Measurements from ENCODE around the gene NAALADL2.
"Not testable (repeated sequence)": the region's sequence is repeated elsewhere in the genome, so short reads cannot be mapped to it uniquely, and the experiment has no call there.

The NAALADL2 gene

DNA sequence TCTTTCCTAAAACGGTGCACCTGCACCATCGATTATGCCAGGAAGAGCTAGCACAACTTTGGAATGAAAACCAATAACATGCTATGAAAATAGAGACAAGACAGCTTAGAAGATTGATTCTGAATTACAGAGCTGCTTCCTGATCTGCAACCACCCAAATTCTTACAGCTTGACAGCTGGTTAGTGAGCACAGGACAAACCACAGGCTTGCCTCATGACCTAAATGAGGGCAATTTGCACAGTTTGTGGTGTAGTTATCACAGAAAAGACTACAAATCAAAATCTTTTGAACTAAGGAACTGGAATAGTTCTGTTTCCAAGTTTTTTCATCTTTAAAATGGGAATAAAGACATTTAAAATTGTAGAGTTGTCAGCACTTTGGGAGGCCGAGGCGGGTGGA lies 533.5 kb downstream of the NAALADL2 start:
- DNase-seq = no peak

DNA sequence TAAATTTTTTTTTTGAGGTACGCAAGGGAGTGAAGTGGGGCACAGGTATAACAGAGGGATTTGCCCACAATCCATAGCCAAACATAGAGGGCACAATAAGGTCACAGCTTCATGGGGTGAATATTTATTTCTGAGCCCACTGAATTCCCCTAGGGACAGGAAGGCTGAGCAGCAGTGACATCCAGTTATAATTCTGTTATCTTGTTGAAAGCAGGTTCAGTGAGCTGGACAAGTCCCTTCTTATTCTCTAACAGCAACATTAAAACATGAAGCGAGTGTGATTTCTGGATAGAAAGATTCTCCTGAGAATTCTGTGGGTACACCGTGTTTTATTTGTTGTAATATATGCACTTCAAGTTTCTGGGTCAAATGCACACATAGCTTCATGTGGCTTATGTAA lies 538.2 kb downstream of the NAALADL2 start:
- no peak for DNase-seq

DNA sequence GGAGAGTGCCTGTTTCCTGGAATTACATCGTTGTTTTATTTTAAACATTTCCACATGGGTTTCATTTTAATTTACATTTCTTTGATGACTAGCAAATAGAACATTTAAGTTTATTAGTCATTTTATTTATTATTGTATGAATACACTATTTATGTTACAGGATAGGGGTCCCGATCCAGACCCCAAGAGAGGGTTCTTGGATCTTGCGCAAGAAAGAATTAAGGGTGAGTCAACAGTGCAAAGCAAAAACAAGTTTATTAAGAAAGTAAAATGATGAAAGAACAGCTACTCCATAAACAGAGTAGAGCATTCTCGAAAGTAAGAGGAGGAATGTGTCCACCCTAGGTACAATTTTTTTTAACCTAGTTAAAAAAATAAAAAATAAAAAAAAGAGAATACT lies 539.5 kb downstream of the NAALADL2 start:
- no peak for DNase-seq

DNA sequence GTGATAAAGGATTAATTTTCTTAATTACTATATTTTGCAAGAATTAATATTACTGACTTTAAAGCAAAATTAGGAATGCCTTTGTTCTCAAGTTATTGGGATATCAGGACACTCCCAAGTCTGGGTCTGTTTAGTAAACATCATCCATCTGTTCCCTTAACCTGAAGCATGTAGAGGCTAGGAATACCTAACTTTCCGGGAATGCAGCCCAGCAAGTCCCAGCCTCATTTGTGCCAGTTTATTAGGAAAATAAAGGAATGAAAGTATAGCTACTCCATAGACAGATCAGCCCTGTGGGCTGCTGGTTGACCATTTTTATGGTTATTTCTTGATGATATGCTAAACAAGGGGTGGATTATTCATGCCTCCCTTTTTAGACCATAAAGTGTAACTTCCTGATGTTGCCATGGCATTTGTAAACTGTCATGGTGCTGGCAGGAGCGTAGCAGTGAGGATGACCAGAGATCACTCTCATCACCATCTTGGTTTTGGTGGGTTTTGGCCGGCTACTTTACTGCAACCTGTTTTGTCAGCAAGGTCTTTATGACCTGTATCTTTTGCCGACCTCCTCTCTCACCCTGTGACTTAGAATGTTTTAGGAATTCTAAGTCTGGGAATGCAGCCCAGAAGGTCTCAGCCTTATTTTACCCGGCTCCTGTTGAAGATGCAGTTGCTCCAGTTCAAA lies 540.2 kb downstream of the NAALADL2 start:
- DNase-seq = no peak

DNA sequence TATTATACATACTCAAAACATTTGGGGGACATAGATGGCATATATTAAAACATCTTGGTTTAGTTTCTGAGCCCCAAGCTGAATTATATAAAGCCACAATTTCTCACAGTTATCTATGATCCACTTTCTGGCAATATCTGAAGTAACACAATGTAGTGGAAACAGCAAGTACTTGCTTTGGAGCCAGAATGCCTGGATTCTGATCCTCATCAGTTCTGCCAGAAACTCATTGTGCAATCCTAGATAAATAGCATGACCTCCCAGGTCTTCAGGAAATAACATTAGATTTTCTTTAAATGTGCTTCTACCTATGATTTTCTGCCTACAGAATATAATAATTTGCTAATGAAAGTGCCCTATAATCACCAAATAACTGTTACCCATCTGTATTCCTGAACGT lies 544.9 kb downstream of the NAALADL2 start:
- DNase-seq = no peak

DNA sequence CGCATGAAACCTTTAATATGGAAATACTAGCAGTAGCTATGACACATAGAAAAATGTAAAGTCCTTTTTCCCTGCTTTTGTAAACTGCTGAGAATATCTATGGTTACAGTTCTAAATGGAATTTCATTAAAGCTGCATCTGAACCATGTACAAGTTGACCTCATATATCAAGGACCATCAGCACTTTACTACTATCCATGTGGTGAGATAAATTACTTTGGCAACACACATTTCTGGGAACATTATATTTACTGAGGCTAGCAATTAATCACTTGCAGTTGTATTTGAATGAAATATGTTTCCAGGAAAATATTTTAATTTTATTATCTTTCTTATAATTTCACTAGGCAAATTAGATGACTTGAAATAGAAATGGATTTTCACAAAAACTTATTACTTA lies 545.5 kb downstream of the NAALADL2 start:
- no peak for DNase-seq

DNA sequence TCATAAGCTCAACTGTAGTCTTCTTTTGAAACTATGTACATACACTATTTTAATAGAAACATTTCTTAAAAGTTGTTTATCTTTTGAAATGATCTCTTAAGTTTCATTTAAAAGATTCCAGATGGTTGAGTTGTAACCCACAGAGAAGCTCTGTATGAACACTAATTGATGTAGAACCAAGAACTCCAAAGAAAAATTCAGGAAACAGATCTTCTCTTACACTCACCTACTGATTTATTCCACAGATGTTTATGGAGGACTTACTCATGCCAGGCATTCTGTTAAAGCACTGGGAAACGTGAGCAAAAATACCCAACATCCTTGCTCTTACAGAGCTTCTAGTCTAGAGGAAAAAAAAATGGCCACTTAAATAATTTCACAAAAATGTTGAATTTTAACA lies 551.1 kb downstream of the NAALADL2 start:
- no peak for DNase-seq

DNA sequence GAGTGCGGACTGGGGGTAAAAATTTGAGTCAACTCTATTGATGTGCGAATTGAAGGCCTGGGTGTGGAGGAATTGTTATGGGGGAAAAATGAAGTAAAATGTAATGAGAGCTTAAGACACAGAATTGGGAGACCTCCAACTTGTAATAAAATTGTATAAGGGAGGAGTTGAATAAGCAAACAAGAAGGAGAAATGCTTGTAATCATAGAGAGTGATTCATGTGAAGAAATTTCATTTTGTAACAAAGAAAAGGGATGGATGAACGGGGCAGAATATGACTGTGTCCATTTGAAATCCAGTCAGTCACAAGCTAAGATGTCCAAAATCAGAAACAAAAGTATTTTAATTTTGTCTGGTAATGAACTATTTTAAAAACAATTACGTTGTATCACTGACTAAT lies 552.3 kb downstream of the NAALADL2 start:
- DNase-seq = no peak

DNA sequence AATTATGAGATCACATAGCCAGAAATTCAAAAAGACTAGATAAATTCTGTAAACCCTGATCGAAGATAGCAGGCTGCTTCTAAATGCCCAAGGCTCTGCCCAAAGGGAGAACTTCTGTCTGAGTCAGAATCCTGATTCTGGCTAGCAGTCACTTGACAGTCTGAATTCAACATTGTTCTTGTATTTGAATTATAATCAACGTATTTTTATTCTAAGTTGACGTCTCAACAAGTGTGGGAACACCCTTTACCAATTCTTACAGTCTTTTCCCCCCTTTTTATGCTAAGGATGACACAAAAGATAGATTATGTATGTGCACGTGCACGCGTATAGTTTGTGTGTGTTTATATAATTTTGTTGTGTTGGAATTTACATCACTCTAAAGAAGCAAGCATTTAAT lies 552.8 kb downstream of the NAALADL2 start:
- DNase-seq = no peak

DNA sequence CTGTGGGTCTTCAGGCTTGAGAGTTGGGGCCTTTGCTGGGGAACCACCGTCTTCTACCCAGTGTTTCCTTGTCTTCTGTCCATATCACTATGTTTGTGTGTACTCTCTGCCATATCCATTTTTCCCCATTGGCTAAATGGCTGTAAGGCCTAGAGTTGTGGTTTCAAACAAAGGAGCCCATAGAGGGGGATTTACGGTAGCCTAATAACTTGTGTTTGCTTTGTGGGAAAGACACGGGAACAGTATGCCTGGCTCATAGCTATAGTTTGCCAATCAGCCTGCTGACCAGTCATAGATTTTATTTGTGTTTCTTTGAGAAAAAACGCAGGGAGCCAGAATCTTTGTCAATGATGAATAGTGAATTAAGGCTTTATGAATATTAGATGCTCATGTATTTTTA lies 554.8 kb downstream of the NAALADL2 start:
- no peak for DNase-seq

DNA sequence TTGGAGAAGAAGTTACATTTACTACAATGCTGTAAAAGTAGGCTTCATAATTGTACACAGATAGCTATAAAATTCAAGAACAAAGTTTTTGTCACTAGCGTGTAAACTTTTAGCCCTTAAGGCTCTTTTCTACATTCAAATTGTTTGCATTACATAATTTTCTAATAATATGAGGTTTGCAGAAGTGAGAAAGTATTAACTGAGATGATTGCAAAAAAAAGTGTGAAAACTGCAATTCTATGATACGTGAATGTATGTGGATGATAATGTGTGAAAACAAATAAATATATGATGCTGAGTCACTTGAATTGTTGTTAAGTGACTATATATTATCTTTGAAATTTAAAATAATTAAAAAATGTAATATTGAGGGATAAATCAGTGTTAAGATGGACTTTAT lies 557.5 kb downstream of the NAALADL2 start:
- no peak for DNase-seq

DNA sequence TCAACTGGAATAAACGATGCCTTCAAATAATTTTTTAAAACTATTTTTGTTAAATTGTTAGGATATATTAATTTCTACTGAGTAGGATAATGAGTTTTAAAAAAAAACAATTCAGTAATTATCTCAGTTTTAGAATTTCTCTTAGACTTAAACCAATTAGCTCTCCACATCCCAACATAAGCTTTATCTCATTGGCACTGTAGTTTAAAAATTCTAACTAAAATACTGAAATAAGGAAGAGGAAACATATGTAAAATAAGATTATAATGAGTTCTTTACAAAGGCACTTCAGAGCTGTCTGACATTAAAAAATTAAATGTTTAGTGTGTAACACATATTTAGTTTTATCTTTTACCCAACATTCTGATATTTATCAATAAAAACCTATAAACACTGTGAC lies 558.3 kb downstream of the NAALADL2 start:
- DNase-seq = no peak

DNA sequence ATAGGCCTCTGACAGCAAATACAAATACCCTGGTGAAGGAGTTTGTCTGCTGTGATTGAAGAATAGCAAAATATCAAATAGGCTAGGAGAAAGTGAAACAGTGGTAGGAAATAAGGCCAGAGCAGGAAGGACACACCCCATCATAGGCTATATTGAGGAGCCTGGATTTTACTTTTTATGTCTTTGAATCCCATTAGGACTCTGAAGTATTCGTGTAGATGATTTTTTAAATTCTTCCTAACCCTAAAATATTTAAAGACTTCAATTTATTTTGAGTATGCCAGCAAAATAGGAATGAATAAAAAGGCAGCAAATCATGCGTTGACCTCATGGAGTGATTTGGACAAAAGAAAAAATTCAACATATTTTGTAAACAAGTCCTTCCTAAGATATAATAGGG lies 562.8 kb downstream of the NAALADL2 start:
- DNase-seq = no peak

DNA sequence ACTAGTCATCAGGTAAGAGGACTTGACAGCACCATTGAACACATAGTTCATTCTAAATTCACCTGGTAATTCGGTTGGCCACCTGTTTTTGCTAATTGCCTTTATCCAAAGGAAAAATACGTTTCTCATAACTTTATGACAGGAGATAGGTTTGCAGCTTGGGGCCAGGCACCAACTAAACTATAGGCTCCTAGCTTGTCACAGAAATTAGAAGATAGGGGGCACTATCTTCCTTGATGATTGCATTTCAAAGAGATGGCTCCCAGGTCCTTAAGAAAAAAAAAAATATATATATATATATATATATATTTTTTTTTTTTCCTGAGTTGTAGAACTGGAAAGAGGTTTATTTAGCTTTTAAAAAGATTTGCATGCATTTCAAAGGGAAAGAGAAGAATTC lies 563.6 kb downstream of the NAALADL2 start:
- no peak for DNase-seq

DNA sequence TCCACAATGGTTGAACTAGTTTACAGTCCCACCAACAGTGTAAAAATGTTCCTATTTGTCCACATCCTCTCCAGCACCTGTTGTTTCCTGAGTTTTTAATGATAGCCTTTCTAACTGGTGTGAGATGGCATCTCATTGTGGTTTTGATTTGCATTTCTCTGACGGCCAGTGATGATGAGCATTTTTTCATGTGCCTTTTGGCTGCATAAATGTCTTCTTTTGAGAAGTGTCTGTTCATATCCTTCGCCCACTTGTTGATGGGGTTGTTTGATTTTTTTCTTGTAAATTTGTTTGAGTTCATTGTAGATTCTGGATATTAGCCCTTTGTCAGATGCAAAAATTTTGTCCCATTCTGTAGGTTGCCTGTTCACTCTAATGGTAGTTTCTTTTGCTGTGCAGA lies 564.7 kb downstream of the NAALADL2 start:
- not testable (repeated sequence) for DNase-seq

DNA sequence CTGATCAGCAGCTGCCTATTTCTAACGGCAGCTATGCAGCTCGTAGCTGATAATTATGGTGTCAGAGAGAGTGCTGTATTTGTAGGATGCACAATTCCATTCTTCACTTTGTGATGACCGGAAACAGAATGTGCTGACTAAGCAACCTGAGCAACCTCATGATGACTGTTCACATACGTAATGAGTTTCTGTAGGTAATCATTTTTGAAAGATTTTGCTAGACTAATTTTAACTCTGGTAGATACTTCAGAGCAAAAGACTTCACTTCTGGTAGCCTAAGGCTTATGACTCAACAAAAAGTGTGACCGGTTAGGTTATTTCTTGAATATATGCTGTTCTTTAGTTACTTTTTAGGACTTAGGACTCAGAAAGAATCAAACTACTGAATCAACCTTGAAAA lies 567.7 kb downstream of the NAALADL2 start:
- DNase-seq = no peak

DNA sequence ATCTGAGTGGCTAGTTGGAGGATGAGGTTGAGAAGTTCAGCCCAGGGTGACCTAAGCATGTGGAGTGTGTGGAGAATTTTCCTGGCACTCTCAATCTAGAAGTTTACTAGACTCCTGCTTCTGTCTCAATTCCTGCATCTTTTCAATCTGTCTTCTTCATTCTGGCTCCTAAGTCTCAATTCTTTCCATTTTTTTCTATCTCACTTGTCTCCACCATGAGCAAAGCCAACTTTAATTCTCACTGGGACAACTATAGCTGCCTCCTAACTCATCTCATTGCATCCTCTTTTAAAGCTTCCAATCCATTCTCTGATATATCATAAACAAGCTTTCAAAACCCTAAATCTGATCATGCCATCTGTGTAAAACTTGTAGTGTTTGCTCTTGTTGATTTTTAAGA lies 569.3 kb downstream of the NAALADL2 start:
- DNase-seq = no peak

DNA sequence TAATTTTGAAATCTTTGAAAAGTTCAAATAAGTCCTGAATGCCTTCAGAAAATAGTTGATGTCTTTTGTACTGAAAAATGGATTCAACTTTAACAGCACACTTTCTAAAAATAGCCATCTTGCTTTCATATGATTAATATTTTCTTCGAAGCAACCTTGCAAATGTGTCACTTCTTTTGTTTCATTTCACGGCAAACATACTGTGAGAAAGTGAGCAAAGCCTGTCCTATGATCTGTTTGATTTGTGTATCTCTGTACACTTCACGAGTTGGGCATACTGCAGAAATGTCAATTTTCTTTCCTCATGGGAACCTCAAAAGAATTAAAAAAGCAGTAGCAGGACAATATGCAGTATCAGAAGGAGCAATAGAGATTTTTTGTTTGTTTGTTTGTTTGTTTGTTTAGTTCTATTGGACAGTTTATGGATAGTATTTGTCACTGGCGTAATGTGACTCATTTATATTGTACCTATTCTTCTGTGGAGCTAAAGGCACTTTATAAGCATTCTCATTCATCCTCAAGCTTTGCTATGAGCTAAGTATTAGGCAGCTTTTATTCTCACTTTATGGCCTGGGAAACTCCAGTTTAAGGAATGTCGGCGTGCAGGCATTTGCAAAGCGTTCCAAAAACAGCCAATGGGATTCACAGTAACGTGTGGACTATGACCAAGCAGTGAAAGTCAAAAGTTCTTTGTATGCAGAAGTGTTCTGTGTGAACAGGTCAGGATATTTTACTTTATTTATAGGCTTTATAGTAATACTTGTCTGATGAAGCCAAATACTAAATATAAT lies 572.0 kb downstream of the NAALADL2 start:
- no peak for DNase-seq

DNA sequence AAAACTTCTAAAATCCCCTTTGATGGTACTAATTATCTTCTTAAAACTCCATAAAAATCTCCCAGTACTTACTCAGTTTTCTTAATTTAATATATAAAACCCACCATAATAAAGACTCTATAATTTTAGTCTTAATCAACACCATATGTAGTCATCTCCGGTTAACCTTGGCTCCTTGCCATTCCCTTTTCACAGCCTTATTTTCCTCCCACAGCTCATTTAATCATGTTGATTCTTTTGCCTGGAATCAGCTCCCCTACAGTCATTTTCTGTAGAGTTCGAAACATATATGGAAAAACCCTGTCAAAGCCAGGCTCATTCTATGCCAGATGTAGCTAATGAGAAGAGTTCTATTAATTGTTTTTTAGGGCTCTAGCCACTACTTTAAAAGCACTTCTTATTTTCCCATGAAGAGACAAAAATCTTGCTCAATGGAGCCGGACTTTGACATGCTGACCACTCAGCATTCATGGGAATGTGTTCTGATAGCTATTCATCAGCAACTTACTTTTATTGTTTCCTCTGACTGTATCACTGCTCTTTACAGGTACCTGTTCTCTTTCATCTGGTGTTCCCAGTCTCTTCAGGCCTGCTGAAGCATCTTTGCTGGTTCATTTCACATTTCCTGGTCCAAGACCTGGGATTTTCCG lies 573.4 kb downstream of the NAALADL2 start:
- DNase-seq = peak; percentile 78

DNA sequence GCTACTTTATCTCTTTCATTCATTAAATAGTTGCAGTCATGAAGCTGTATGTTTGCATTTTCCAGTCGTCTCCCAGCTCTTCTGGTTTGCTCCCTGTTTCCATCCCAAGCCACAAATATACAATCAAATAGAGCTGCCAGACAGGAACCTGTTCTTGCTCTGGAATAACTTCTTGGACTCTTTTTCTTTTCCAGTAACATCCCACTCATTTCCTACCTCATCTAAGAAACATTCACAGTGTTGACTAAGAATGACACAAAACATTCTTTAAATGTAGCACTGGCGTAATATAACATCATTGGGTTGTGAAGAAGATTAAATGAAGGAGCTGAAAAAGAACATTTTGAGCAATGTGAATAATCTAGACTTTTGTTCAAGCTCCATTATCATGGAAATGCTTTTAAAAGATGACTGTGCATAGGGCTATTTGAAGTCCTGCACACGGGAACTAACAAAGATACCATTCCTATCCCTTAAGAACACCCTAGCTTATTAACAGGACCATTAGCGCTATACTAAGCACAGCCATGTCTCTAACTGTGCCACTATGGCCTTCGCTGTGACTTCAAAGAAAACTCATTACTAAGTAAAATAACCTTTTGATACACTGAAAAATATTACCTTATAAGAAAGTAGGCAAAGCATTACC lies 574.0 kb downstream of the NAALADL2 start:
- DNase-seq = peak; percentile 16

DNA sequence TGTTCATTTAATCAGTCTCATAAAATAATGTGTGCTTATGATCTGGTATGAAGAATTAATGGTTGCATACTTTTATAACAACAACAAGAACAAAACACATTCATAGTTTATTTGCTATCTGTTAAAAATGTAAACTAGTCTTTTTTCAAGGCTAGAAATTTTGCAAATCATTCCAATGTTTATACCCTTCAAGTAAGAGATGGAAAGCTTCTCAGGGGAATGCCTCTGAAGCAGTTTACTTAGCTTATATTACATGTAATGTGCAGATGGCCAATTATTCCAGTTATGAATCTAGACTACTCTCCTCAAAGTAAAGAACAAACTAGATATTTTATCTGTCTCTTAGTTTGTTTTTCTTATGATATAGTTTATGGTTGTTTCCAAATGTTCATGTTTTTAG lies 575.4 kb downstream of the NAALADL2 start:
- DNase-seq = peak; percentile 64

DNA sequence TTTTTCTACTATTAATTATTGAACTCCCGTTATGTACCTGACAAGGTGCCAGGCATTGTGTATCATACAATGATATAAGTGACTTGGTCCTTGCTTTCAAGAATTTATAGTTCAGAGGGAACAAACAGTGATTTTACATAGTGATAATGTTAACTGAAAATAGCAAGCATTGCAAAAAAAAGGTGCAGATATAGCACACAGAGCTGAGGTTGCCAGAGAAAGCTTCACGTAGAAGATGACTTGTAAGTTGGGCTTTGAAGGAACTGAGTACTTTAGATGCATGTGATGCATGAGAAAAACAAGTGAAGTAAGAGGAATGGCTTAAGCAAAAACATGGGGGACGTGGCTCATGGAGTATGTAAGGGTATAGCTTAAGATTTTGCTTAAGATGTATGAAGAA lies 584.5 kb downstream of the NAALADL2 start:
- DNase-seq = no peak

DNA sequence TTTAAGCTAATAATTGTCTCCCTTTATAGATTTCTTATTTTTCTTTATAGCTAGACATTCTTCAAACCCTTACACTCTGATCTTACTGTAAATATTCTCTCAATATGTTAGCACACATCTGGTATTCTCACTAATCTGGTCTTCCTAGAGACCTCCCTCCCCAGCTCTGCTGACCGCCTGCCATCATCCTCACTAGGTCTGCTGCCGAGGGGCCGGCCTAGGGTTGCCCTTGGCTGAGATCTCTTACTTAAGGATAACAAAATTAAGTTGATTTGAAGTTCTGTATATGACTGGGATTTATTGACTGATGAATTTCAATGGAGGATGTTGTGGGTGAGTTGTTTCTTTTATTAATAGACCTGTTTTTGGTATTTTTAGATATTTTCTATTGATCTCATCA lies 586.6 kb downstream of the NAALADL2 start:
- DNase-seq = no peak

DNA sequence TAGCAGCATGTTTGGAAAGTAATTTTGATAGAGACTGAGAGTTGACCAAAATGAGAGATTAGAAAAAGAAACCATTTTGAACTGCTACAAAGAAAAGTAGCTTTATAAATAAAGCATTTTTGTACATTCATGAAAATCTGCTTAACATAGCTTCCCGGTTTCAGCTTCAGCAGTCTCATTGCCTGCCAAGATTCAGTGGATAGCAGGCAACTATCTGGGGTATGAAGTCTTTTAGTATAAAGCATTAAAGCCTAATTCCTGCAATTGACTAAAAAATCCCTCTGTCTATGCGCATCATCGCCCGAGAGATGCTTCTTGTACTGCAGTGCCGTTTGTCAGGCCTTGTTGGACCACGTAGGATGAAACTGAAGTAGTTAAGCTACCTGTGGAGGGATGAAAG lies 588.4 kb downstream of the NAALADL2 start:
- DNase-seq = no peak

Data from NCI-H1694 treated with DMSO at 0.1 percent for 48 hours (cell line).